HCT116 (cell line): ENCODE results near the gene MADD. TPM values are rescaled to one million over a fixed set of nuclear protein-coding genes. Genes with fewer than 3 reads are reported as not detected.

Experiments
- ATAC-seq: fragments of 200-7000 bp; cut with Tn5 transposase; 2 replicates; pipeline ENCODE4 v1.9.1; 2020; ENCODE audit warnings: mild to moderate bottlenecking, moderate library complexity
- BruUV-seq: library from RNA; stranded (reverse); fragments of 400-500 nt; replicated peaks from 2 replicates; lab custom pipeline; 2021; lab: Mats Ljungman, UMichigan
- CTCF ChIA-PET: fragments of 300-600 bp; sonication (Branson Sonifier 250); formaldehyde crosslinking; loops from one replicate; lab custom pipeline; 2021; ENCODE audit warnings: antibody characterized with exemption; lab: Charles Lee
- POLR2A ChIA-PET: fragments of 300-600, 350-600 bp; sonication (Branson Sonifier 250); formaldehyde crosslinking; loops from one replicate; lab custom pipeline; 2021; ENCODE audit warnings: antibody characterized with exemption; lab: Charles Lee
- RAD21 ChIA-PET, 2 experiments: fragments of 300-600 bp; sonication (Branson Sonifier 250); formaldehyde crosslinking; loops; one replicate each; lab custom pipeline; 2023; ENCODE audit warnings: low total read pairs in 2 of 2; ENCODE audit not compliant: uncharacterized antibody in 2 of 2, unreplicated experiment in 2 of 2, low non-redundant PET in 1 of 2; lab: Charles Lee
- DNase-seq: peaks from one replicate; pipeline ENCODE4 v3.0.0-alpha.2; 2010; ENCODE audit warnings: low read depth, low spot score
- H2AFZ ChIP-seq: fragments of 200-600 bp; shearing (Covaris generic), sonication (generic); 2 replicates; pipeline ENCODE4 v1.6.1; 2017; ENCODE audit warnings: low read depth, mixed run types, mixed read lengths, antibody characterized with exemption, low read length; ENCODE audit not compliant: poor library complexity, severe bottlenecking
- H3K27ac ChIP-seq: 2 replicates; pipeline ENCODE4 v1.5.1; 2012; ENCODE audit warnings: low read depth, low read length
- H3K27me3 ChIP-seq: fragments of 200-600 bp; sonication (generic); 2 replicates; pipeline ENCODE4 v1.6.1; 2016; ENCODE audit warnings: mixed run types, low read length, mixed read lengths; ENCODE audit not compliant: insufficient read depth
- H3K36me3 ChIP-seq, 2 experiments: fragments of 200-500 bp in 1 of 2; fragments of 200-600 bp in 1 of 2; sonication (Bioruptor generic) in 1 of 2; sonication (generic) in 1 of 2; 2 replicates each; pipeline versions ENCODE4 v1.5.1 to v1.6.1; 2014 to 2016; ENCODE audit warnings: low read length in 2 of 2, inconsistent platforms in 1 of 2, mixed read lengths in 1 of 2, mixed run types in 1 of 2; ENCODE audit not compliant: insufficient read depth in 2 of 2, control insufficient read depth in 1 of 2
- H3K4me1 ChIP-seq, 2 experiments: fragments of 200-600 bp in 1 of 2; sonication (generic) in 1 of 2; 2 replicates each; pipeline versions ENCODE4 v1.5.1 to v1.6.1; 2012 to 2017; ENCODE audit warnings: low read length in 2 of 2, inconsistent platforms in 1 of 2, mild to moderate bottlenecking in 1 of 2, mixed read lengths in 1 of 2, mixed run types in 1 of 2, moderate library complexity in 1 of 2; ENCODE audit not compliant: insufficient read depth in 2 of 2, control insufficient read depth in 1 of 2
- H3K4me2 ChIP-seq: fragments of 200-600 bp; sonication (generic); 2 replicates; pipeline ENCODE4 v1.6.1; 2017; ENCODE audit warnings: mixed run types, low read length, mixed read lengths
- H3K4me3 ChIP-seq, 2 experiments: fragments of 200-600 bp in 1 of 2; sonication (generic) in 1 of 2; replicated peaks in 1 of 2; 2 replicates each; pipeline ENCODE4 v1.5.1; 2011 to 2016; ENCODE audit warnings: low read length in 2 of 2, control low read depth in 1 of 2, low read depth in 1 of 2, mild to moderate bottlenecking in 1 of 2, mixed read lengths in 1 of 2, mixed run types in 1 of 2
- H3K79me2 ChIP-seq: fragments of 200-600 bp; sonication (generic); 2 replicates; pipeline ENCODE4 v1.6.1; 2017; ENCODE audit warnings: mild to moderate bottlenecking, mixed run types, low read length, moderate library complexity, mixed read lengths; ENCODE audit not compliant: insufficient read depth
- H3K9ac ChIP-seq: fragments of 200-600 bp; sonication (generic); 2 replicates; pipeline ENCODE4 v1.6.1; 2016; ENCODE audit warnings: low read length, mixed read lengths
- H3K9me2 ChIP-seq: fragments of 200-600 bp; sonication (generic), shearing (Covaris generic); 2 replicates; pipeline ENCODE4 v1.6.1; 2017; ENCODE audit warnings: mixed run types, mild to moderate bottlenecking, moderate library complexity; ENCODE audit not compliant: insufficient read depth
- H3K9me3 ChIP-seq, 2 experiments: fragments of 200-500 bp in 1 of 2; fragments of 200-600 bp in 1 of 2; sonication (Bioruptor generic) in 1 of 2; sonication (generic) in 1 of 2; 2 replicates each; pipeline ENCODE4 v1.6.1; 2014 to 2017; ENCODE audit warnings: low read length in 2 of 2, mixed read lengths in 2 of 2, inconsistent platforms in 1 of 2, low read depth in 1 of 2, mild to moderate bottlenecking in 1 of 2, mixed run types in 1 of 2, moderate library complexity in 1 of 2; ENCODE audit not compliant: control insufficient read depth in 1 of 2, insufficient read depth in 1 of 2
- H4K20me1 ChIP-seq: fragments of 200-600 bp; sonication (generic), shearing (Covaris generic); 2 replicates; pipeline ENCODE4 v1.6.1; 2017; ENCODE audit warnings: mixed run types, mild to moderate bottlenecking, moderate library complexity; ENCODE audit not compliant: insufficient read depth
- ATF3 ChIP-seq: IDR thresholded peaks from 2 replicates; pipeline ENCODE4 v1.6.1; 2012
- CTCF ChIP-seq, 3 experiments: fragments of 200-600 bp in 1 of 3; sonication (generic) in 1 of 3; IDR thresholded peaks in 2 of 3; conservative IDR thresholded peaks in 1 of 3; 2 replicates each; pipeline ENCODE4 v1.5.1; 2012 to 2017; ENCODE audit warnings: low read depth in 2 of 3, low read length in 2 of 3, antibody characterized with exemption in 1 of 3, borderline replicate concordance in 1 of 3, control low read depth in 1 of 3, mild to moderate bottlenecking in 1 of 3, mixed read lengths in 1 of 3, mixed run types in 1 of 3, moderate library complexity in 1 of 3; ENCODE audit not compliant: insufficient read depth in 1 of 3
- EGR1 ChIP-seq: IDR thresholded peaks from 2 replicates; pipeline ENCODE4 v1.6.1; 2012; ENCODE audit warnings: low read depth
- FOSL1 ChIP-seq: IDR thresholded peaks from 2 replicates; pipeline ENCODE4 v1.6.1; 2012; ENCODE audit warnings: low read depth
- JUND ChIP-seq: IDR thresholded peaks from 2 replicates; pipeline ENCODE4 v1.6.1; 2012
- MAX ChIP-seq: IDR thresholded peaks from 2 replicates; pipeline ENCODE4 v1.6.1; 2012
- POLR2A ChIP-seq: IDR thresholded peaks from 2 replicates; pipeline ENCODE4 v1.7.0; 2011; ENCODE audit warnings: borderline replicate concordance; ENCODE audit not compliant: insufficient read depth, insufficient read length; ENCODE audit errors: extremely low read depth
- POLR2AphosphoS5 ChIP-seq: IDR thresholded peaks from 2 replicates; pipeline ENCODE4 v1.6.1; 2011; ENCODE audit warnings: mild to moderate bottlenecking, low read depth, low read length, moderate library complexity
- SIN3A ChIP-seq: IDR thresholded peaks from 2 replicates; pipeline ENCODE4 v1.6.1; 2012; ENCODE audit warnings: low read depth
- SP1 ChIP-seq: IDR thresholded peaks from 2 replicates; pipeline ENCODE4 v1.6.1; 2012; ENCODE audit warnings: low read depth
- SRF ChIP-seq: IDR thresholded peaks from 2 replicates; pipeline ENCODE4 v1.6.1; 2012; ENCODE audit warnings: low read depth
- TCF7L2 ChIP-seq: IDR thresholded peaks from 2 replicates; pipeline ENCODE4 v1.7.0; 2011; ENCODE audit warnings: borderline replicate concordance, inconsistent platforms; ENCODE audit not compliant: insufficient read depth, insufficient read length; ENCODE audit errors: extremely low read depth
- ZFX ChIP-seq: fragments of 450-650 bp; IDR thresholded peaks from 2 replicates; pipeline ENCODE4 v1.6.1; 2017
- intact Hi-C: fragments of 100-400 bp; cut with micrococcal nuclease; formaldehyde crosslinking; loops from 2 replicates; pipeline ENCODE4 v1.10.0; 2022
- total RNA-seq: library from RNA; stranded (reverse); gene quantifications from one replicate; pipeline ENCODE4 v1.2.1, GENCODE V29; 2021; ENCODE audit not compliant: unreplicated experiment

Gene MADD
- total RNA-seq, 1 experiment from 2014 or later, result 37.1 TPM

- peak; percentile 63; the same call in 1 of the 2 replicates for ATAC-seq
- no peaks in the 10 kb centered on the region for H3K9me3 ChIP-seq
These were observed 85.0 kb downstream of the MADD start for GRCh38 chr11:47354913-47355282.

GRCh38 chr11:47355283-47356128 lies 85.6 kb downstream of the MADD start:
- ATAC-seq (peak; percentile 95), DNase-seq (peak; percentile 92)
- intact Hi-C loops, result loop anchor here (1.0 to 10.0 kb wide), 5 partner anchors 85 to 466 kb away; partner anchors contain the start of genes MADD and NR1H3
- Histone ChIP-seq H3K9me2 (no peaks in the 10 kb centered on the region), H3K4me1 (peaks cover 0 to 13% of the 10 kb centered on the region in 2 experiments; a peak in 2 of 4 replicates), H3K4me3 (peak overlapping the region; percentile 13 to 42), H3K9ac (0 out of 2 replicates have a peak overlapping the region, but pooled peaks have one; percentile 30), H2AFZ (no peak overlapping the region), H4K20me1 (no peaks in the 10 kb centered on the region), H3K27me3 (no peaks in the 10 kb centered on the region), H3K27ac (peak overlapping the region; percentile 8; the same call in 1 of the 2 replicates), H3K9me3 (no peaks in the 10 kb centered on the region), H3K79me2 (no peaks in the 10 kb centered on the region), H3K36me3 (no peaks in the 10 kb centered on the region), H3K4me2 (peak overlapping the region; percentile 63)
- CTCF ChIA-PET, result interaction anchor here (0.5 to 2.0 kb wide), 23 partner anchors 19 to 1021 kb away, joined by 3 to 11 read pairs (median 4); partner anchors contain the start of gene ACP2
- RAD21 ChIA-PET, result interaction anchor here (0.7 to 0.9 kb wide), 4 partner anchors 121 to 672 kb away, joined by 3 to 5 read pairs (median 4); no protein-coding TSS in a partner anchor
- no TSS peak for BruUV-seq
- POLR2A ChIA-PET, result interaction anchor here (0.9 kb wide), 1 partner anchor 107 kb away, joined by 3 read pairs; the partner anchor contains the start of gene ACP2
- TF ChIP-seq CTCF (IDR thresholded peaks at IDR 0.05 in 2 of 3, conservative IDR thresholded peaks at IDR 0.05 in 1 of 3; ENCODE audit: borderline replicate concordance in 1 of 3, insufficient read depth in 1 of 3, low read depth in 2 of 3, low read length in 2 of 3) (peak; percentile 96 to 100 (median 98)), SP1 (no peak), EGR1 (peak; percentile 17; the same call in 1 of the 2 replicates), FOSL1 (no peak), SRF (no peak), MAX (no peak), POLR2AphosphoS5 (0 out of 2 replicates have a peak, but pooled peaks have one; percentile 15), TCF7L2 (peak; percentile 93), SIN3A (no peak), POLR2A (peak; percentile 48), JUND (no peak)

More at GRCh38 chr11:47354913-47355282, 85.0 kb downstream of the MADD start:
- Histone ChIP-seq H3K79me2 (no peaks in the 10 kb centered on the region), H2AFZ (no peak overlapping the region), H4K20me1 (no peaks in the 10 kb centered on the region), H3K36me3 (no peaks in the 10 kb centered on the region), H3K9me2 (no peaks in the 10 kb centered on the region), H3K27me3 (no peaks in the 10 kb centered on the region), H3K4me1 (peaks cover 0 to 13% of the 10 kb centered on the region in 2 experiments; a peak in 2 of 4 replicates), H3K27ac (no peak overlapping the region), H3K4me3 (peak overlapping the region in 1 of 2 experiments; percentile 42; a peak in 1 of 4 replicates), H3K9ac (0 out of 2 replicates have a peak overlapping the region, but pooled peaks have one; percentile 30), H3K4me2 (peak overlapping the region; percentile 63)
- TF ChIP-seq ZFX, result peak; percentile 84; the same call in 1 of the 2 replicates
- no peak for TF ChIP-seq ATF3
- no TSS peak for BruUV-seq
- POLR2A ChIA-PET, result interaction anchor here (0.9 kb wide), 1 partner anchor 106 kb away, joined by 3 read pairs; the partner anchor contains the start of gene ACP2
- RAD21 ChIA-PET, result interaction anchor here (0.7 to 0.9 kb wide), 4 partner anchors 121 to 671 kb away, joined by 3 to 5 read pairs (median 4); no protein-coding TSS in a partner anchor
- CTCF ChIA-PET, result interaction anchor here (0.5 to 2.0 kb wide), 23 partner anchors 18 to 1020 kb away, joined by 3 to 11 read pairs (median 4); partner anchors contain the start of gene ACP2
- intact Hi-C loops, result loop anchor here (1.0 to 10.0 kb wide), 5 partner anchors 84 to 466 kb away; partner anchors contain the start of genes MADD and NR1H3
- DNase-seq, result no peak
